Measurements from ENCODE around the gene ZWINT.

Gene ZWINT

GRCh38 chr10:56357018-56357417 is 4.0 kb downstream of the ZWINT start:
- Mint-ChIP-seq H3K36me3 (ENCODE audit: low read depth) (peaks cover 67% of the 10 kb centered on the region), H3K4me1 (peaks cover 31% of the 10 kb centered on the region), H3K27me3 (ENCODE audit: low read depth, poor library complexity) (no peaks in the 10 kb centered on the region), H3K9me3 (no peaks in the 10 kb centered on the region), H3K4me3 (no peak overlapping the region), H3K27ac (no peak overlapping the region)
- no peak for TF ChIP-seq CTCF (IDR thresholded peaks at IDR 0.05)
- no peak for DNase-seq

GRCh38 chr10:56351909-56352630 is 9.0 kb downstream of the ZWINT start:
- Mint-ChIP-seq H3K27me3 (ENCODE audit: low read depth, poor library complexity) (no peaks in the 10 kb centered on the region), H3K4me1 (no peaks in the 10 kb centered on the region), H3K27ac (no peak overlapping the region), H3K4me3 (no peak overlapping the region), H3K36me3 (ENCODE audit: low read depth) (peaks cover 35% of the 10 kb centered on the region), H3K9me3 (no peaks in the 10 kb centered on the region)
- no peak for DNase-seq
- TF ChIP-seq CTCF (IDR thresholded peaks at IDR 0.05) = no peak

GRCh38 chr10:56349611-56350010 is 11.4 kb downstream of the ZWINT start:
- Mint-ChIP-seq H3K4me3 (no peak overlapping the region), H3K27ac (no peak overlapping the region), H3K36me3 (ENCODE audit: low read depth) (peaks cover 21% of the 10 kb centered on the region), H3K27me3 (ENCODE audit: low read depth, poor library complexity) (no peaks in the 10 kb centered on the region), H3K9me3 (no peaks in the 10 kb centered on the region), H3K4me1 (no peaks in the 10 kb centered on the region)
- DNase-seq = no peak
- no peak for TF ChIP-seq CTCF (IDR thresholded peaks at IDR 0.05)

GRCh38 chr10:56348101-56348500 is 13.0 kb downstream of the ZWINT start:
- no peaks in the 10 kb centered on the region for H3K9me3 Mint-ChIP-seq
- no peak overlapping the region for H3K27ac Mint-ChIP-seq
- H3K27me3 Mint-ChIP-seq (ENCODE audit: low read depth, poor library complexity) = no peaks in the 10 kb centered on the region
- no peaks in the 10 kb centered on the region for H3K4me1 Mint-ChIP-seq
- H3K4me3 Mint-ChIP-seq = no peak overlapping the region
- DNase-seq = no peak
- TF ChIP-seq CTCF (IDR thresholded peaks at IDR 0.05) = no peak
- H3K36me3 Mint-ChIP-seq (ENCODE audit: low read depth) = peaks cover 8% of the 10 kb centered on the region

GRCh38 chr10:56346845-56347415 is 14.1 kb downstream of the ZWINT start:
- no peak for DNase-seq
- Mint-ChIP-seq H3K27ac (no peak overlapping the region), H3K36me3 (ENCODE audit: low read depth) (no peaks in the 10 kb centered on the region), H3K4me3 (no peak overlapping the region), H3K4me1 (no peaks in the 10 kb centered on the region), H3K9me3 (no peaks in the 10 kb centered on the region), H3K27me3 (ENCODE audit: low read depth, poor library complexity) (no peaks in the 10 kb centered on the region)
- no peak for TF ChIP-seq CTCF (IDR thresholded peaks at IDR 0.05)

- Mint-ChIP-seq H3K9me3 (peaks cover 18% of the 10 kb centered on the region), H3K27ac (no peak overlapping the region), H3K27me3 (ENCODE audit: low read depth, poor library complexity) (no peaks in the 10 kb centered on the region), H3K4me1 (no peaks in the 10 kb centered on the region), H3K4me3 (no peak overlapping the region), H3K36me3 (ENCODE audit: low read depth) (no peaks in the 10 kb centered on the region)
- TF ChIP-seq CTCF (IDR thresholded peaks at IDR 0.05) = no peak
- no peak for DNase-seq
These were observed 19.4 kb downstream of the ZWINT start for GRCh38 chr10:56341612-56342011.
